T47D (cell line): Measurements from ENCODE around the gene IP6K3.

ENCODE experiments used
- DNase-seq, 2 experiments: peaks; one replicate each; pipeline versions ENCODE4 v3.0.0 to v3.0.0-alpha.2; 2011 to 2012; ENCODE audit warnings: low read depth in 1 of 2, low spot score in 1 of 2
- JUND ChIP-seq: IDR thresholded peaks from 2 replicates; pipeline ENCODE4 v1.6.1; 2012; ENCODE audit warnings: low read depth
- in situ Hi-C: cut with HindIII; loops from 2 replicates; pipeline ENCODE4 v1.10.0; 2016; ENCODE audit warnings: low sequenced_read_pairs, low pct_unique_long_range_greater_than_20kb

Gene IP6K3

DNA sequence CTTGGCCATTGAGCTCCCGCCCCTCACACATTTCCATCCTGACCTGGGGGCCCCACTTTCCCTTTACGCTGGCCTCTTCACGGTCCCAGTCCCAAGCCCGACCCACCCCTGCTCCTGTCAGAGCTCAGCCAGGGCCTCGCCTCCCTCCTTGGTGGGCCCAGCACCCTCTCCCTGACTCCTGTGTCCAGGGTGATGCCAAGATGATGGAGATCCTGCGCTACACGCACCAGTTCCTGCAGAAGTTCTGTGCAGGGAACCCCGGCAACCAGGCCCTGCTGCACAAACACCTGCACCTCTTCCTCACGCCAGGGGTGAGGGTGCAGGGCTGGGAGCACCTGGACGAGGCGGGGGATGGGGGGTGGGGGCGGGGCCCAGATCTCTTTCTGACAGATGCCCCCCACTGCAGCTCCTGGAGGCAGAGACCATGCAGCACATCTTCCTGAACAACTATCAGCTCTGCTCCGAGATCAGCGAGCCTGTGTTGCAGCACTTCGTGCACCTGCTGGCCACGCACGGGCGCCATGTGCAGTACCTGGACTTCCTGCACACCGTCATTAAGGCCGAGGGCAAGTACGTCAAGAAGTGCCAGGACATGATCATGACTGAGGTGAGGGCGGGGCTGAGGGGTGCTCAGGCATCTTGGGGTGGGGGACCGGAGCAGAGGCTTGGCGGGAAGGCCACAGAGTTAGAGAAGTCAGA, 68.3 kb downstream of the IP6K3 start:
- no peak for DNase-seq
- TF ChIP-seq JUND: no peak
- in situ Hi-C loops: no loop called here

GRCh38 chr6:33677689-33678088, 69.0 kb downstream of the IP6K3 start:
- DNase-seq: no peak
- TF ChIP-seq JUND: no peak
- in situ Hi-C loops: no loop called here

DNA sequence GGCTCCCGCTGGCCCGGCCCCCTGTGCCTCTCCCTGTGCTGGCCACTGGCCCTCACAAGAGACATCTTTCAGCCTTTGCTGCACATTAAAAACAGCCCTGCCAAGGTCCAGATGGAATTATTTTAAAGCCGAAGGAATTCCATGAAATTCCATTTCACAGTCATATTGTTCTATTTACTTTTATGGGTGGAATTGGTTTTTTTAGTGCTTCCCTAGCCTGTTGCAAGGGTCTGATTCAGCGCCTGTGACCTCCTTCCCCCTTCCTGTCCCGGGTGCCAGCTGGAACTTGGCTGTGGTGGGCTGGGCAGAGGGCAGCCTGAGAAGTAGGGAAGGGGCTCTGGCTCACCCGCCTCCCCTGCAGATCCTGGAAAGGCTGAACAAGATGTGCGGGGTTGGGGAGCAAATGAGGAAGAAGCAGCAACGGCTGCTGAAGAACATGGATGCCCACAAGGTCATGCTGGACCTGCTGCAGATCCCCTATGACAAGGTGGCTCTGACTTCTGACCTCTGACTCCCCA, 69.5 kb downstream of the IP6K3 start:
- DNase-seq: no peak
- in situ Hi-C loops: no loop called here
- no peak for TF ChIP-seq JUND

GRCh38 chr6:33676416-33677142, 70.1 kb downstream of the IP6K3 start:
- DNase-seq: no peak
- in situ Hi-C loops: no loop called here
- no peak for TF ChIP-seq JUND

DNA sequence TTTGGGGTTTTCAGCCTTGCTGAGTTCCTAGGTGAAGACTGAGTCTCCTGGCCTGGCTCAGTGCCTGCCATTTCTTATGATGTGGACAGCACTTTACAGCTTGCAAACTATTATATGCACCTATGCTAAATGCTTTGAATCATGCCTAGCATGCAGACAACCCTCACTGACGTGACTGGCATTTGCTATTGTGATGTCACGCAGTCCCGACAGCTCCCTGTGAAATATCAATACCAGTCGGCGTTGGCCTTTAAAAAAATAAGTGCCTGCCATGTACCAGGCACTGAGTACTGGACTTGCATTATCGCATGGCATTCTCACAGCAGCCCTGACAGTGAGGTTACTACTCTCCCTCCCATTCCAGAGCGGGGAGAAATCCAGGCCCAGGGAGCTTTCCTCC, 70.7 kb downstream of the IP6K3 start:
- in situ Hi-C loops: no loop called here
- DNase-seq: no peak
- no peak for TF ChIP-seq JUND

- no peak for TF ChIP-seq JUND
- DNase-seq: no peak
- in situ Hi-C loops: no loop called here
These were observed 72.9 kb downstream of the IP6K3 start for GRCh38 chr6:33673851-33674250.

DNA sequence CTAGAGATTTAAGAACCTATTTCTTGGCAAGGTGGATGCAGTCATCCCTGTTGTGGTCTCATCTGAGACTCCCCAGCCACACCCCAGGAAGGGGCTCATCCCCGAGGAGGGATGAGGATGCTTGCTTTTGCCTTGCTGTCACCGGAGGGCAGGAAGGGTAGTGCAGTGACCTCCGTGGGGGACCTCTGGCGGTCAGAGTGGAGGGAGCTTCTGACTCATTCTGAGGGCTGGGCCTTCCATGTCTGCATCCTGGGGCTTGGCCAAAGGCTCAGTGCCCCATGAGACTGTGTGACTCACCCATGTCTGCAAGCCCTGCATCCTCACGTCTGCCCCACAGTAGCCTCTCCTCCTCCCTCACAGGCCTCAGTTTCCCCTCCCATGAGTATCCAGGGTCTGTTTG, 73.9 kb downstream of the IP6K3 start:
- DNase-seq: no peak
- in situ Hi-C loops: no loop called here
- TF ChIP-seq JUND: no peak

DNA sequence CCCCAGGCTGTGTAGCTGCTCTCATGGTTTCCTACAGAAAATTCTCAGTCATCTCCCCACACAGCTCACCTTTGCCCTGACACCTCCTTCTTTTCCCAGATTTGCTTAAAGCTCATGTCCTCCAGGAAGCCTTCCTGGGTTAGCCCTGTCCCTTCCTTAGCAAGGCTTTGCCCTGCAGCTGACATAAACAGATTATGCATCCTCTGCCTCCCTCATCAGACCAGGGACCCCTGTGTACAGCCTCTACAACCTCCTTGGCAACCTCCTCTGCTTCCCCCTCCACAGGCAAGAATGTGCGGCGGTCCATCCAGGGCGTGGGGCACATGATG, 75.0 kb downstream of the IP6K3 start:
- in situ Hi-C loops: no loop called here
- no peak for DNase-seq
- TF ChIP-seq JUND: no peak
